ENCODE measurements around the gene CACNG4.
"Not testable (repeated sequence)": the region's sequence is repeated elsewhere in the genome, so short reads cannot be mapped to it uniquely, and the experiment has no call there.

The CACNG4 gene

GRCh38 chr17:67025216-67025792, 60.8 kb downstream of the CACNG4 start:
- no peak overlapping the region for H3K4me3 Mint-ChIP-seq
- H3K36me3 Mint-ChIP-seq = no peaks in the 10 kb centered on the region
- H3K27ac Mint-ChIP-seq = no peak overlapping the region
- H3K27me3 Mint-ChIP-seq = no peaks in the 10 kb centered on the region
- H3K9me3 Mint-ChIP-seq = no peaks in the 10 kb centered on the region
- no peak for ATAC-seq
- no peaks in the 10 kb centered on the region for H3K4me1 Mint-ChIP-seq

GRCh38 chr17:67026341-67026740, 61.8 kb downstream of the CACNG4 start:
- H3K27me3 Mint-ChIP-seq = no peaks in the 10 kb centered on the region
- no peak overlapping the region for H3K27ac Mint-ChIP-seq
- H3K4me3 Mint-ChIP-seq = no peak overlapping the region
- H3K4me1 Mint-ChIP-seq = no peaks in the 10 kb centered on the region
- H3K9me3 Mint-ChIP-seq = no peaks in the 10 kb centered on the region
- H3K36me3 Mint-ChIP-seq = no peaks in the 10 kb centered on the region
- no peak for ATAC-seq

- H3K4me3 Mint-ChIP-seq = no peak overlapping the region
- no peaks in the 10 kb centered on the region for H3K27me3 Mint-ChIP-seq
- no peak for ATAC-seq
- H3K9me3 Mint-ChIP-seq = no peaks in the 10 kb centered on the region
- no peaks in the 10 kb centered on the region for H3K36me3 Mint-ChIP-seq
- H3K27ac Mint-ChIP-seq = no peak overlapping the region
- no peaks in the 10 kb centered on the region for H3K4me1 Mint-ChIP-seq
These were observed 62.6 kb downstream of the CACNG4 start for GRCh38 chr17:67027031-67027628.

GRCh38 chr17:67030641-67031040, 66.1 kb downstream of the CACNG4 start:
- Mint-ChIP-seq H3K4me1 (no peaks in the 10 kb centered on the region), H3K9me3 (peaks cover 4% of the 10 kb centered on the region), H3K27ac (no peak overlapping the region)

GRCh38 chr17:67032382-67032781, 67.9 kb downstream of the CACNG4 start:
- no peak overlapping the region for H3K27ac Mint-ChIP-seq
- H3K4me3 Mint-ChIP-seq = no peak overlapping the region
- H3K9me3 Mint-ChIP-seq = peaks cover 4% of the 10 kb centered on the region
- H3K36me3 Mint-ChIP-seq = no peaks in the 10 kb centered on the region
- no peaks in the 10 kb centered on the region for H3K4me1 Mint-ChIP-seq
- peaks cover 26% of the 10 kb centered on the region for H3K27me3 Mint-ChIP-seq
- ATAC-seq = no peak

More at GRCh38 chr17:67030641-67031040, 66.1 kb downstream of the CACNG4 start:
- Mint-ChIP-seq H3K36me3 (no peaks in the 10 kb centered on the region), H3K27me3 (peaks cover 10% of the 10 kb centered on the region), H3K4me3 (no peak overlapping the region)
- ATAC-seq = no peak

- Mint-ChIP-seq H3K4me1 (no peaks in the 10 kb centered on the region), H3K9me3 (peaks cover 4% of the 10 kb centered on the region)
These were observed 68.5 kb downstream of the CACNG4 start for GRCh38 chr17:67032985-67033384.

GRCh38 chr17:67033613-67034012, 69.1 kb downstream of the CACNG4 start:
- Mint-ChIP-seq H3K4me3 (no peak overlapping the region), H3K27ac (no peak overlapping the region), H3K27me3 (peaks cover 30% of the 10 kb centered on the region), H3K4me1 (no peaks in the 10 kb centered on the region), H3K36me3 (no peaks in the 10 kb centered on the region), H3K9me3 (peaks cover 4% of the 10 kb centered on the region)
- ATAC-seq = no peak

More at GRCh38 chr17:67032985-67033384, 68.5 kb downstream of the CACNG4 start:
- H3K36me3 Mint-ChIP-seq = no peaks in the 10 kb centered on the region
- H3K4me3 Mint-ChIP-seq = no peak overlapping the region
- no peak for ATAC-seq
- H3K27ac Mint-ChIP-seq = no peak overlapping the region
- peaks cover 30% of the 10 kb centered on the region for H3K27me3 Mint-ChIP-seq

- peaks cover 30% of the 10 kb centered on the region for H3K27me3 Mint-ChIP-seq
- no peaks in the 10 kb centered on the region for H3K4me1 Mint-ChIP-seq
- H3K4me3 Mint-ChIP-seq = no peak overlapping the region
- H3K9me3 Mint-ChIP-seq = peaks cover 4% of the 10 kb centered on the region
- H3K36me3 Mint-ChIP-seq = no peaks in the 10 kb centered on the region
- peak overlapping the region; percentile 60 for H3K27ac Mint-ChIP-seq
- ATAC-seq = peak; percentile 74
These were observed 70.9 kb downstream of the CACNG4 start for GRCh38 chr17:67035131-67036083.

GRCh38 chr17:67038861-67039365, 74.4 kb downstream of the CACNG4 start:
- H3K9me3 Mint-ChIP-seq = peaks cover 4% of the 10 kb centered on the region
- H3K36me3 Mint-ChIP-seq = no peaks in the 10 kb centered on the region
- H3K27me3 Mint-ChIP-seq = peaks cover 29% of the 10 kb centered on the region
- no peak overlapping the region for H3K27ac Mint-ChIP-seq
- no peak for ATAC-seq
- H3K4me3 Mint-ChIP-seq = no peak overlapping the region
- H3K4me1 Mint-ChIP-seq = no peaks in the 10 kb centered on the region

- no peak overlapping the region for H3K4me3 Mint-ChIP-seq
- H3K9me3 Mint-ChIP-seq = no peaks in the 10 kb centered on the region
- peaks cover 20% of the 10 kb centered on the region for H3K27me3 Mint-ChIP-seq
- no peaks in the 10 kb centered on the region for H3K4me1 Mint-ChIP-seq
- no peaks in the 10 kb centered on the region for H3K36me3 Mint-ChIP-seq
- H3K27ac Mint-ChIP-seq = no peak overlapping the region
- no peak for ATAC-seq
These were observed 76.1 kb downstream of the CACNG4 start for GRCh38 chr17:67040652-67041051.

GRCh38 chr17:67041119-67041518, 76.6 kb downstream of the CACNG4 start:
- not testable (repeated sequence) for H3K4me1 Mint-ChIP-seq, ATAC-seq, H3K27ac Mint-ChIP-seq, H3K9me3 Mint-ChIP-seq, H3K36me3 Mint-ChIP-seq, H3K4me3 Mint-ChIP-seq
- H3K27me3 Mint-ChIP-seq = peaks cover 20% of the 10 kb centered on the region

GRCh38 chr17:67041531-67041930, 77.0 kb downstream of the CACNG4 start:
- no peak overlapping the region for H3K4me3 Mint-ChIP-seq
- H3K36me3 Mint-ChIP-seq = no peaks in the 10 kb centered on the region

GRCh38 chr17:67041941-67042899, 77.7 kb downstream of the CACNG4 start:
- Mint-ChIP-seq H3K4me3 (no peak overlapping the region), H3K36me3 (no peaks in the 10 kb centered on the region), H3K4me1 (no peaks in the 10 kb centered on the region), H3K9me3 (peaks cover 4% of the 10 kb centered on the region), H3K27me3 (peaks cover 14% of the 10 kb centered on the region), H3K27ac (no peak overlapping the region)
- no peak for ATAC-seq

More at GRCh38 chr17:67041531-67041930, 77.0 kb downstream of the CACNG4 start:
- H3K27ac Mint-ChIP-seq = no peak overlapping the region
- H3K4me1 Mint-ChIP-seq = no peaks in the 10 kb centered on the region
- H3K9me3 Mint-ChIP-seq = no peaks in the 10 kb centered on the region
- ATAC-seq = no peak
- peaks cover 20% of the 10 kb centered on the region for H3K27me3 Mint-ChIP-seq

- ATAC-seq = no peak
These were observed 78.8 kb downstream of the CACNG4 start for GRCh38 chr17:67043283-67043682.

More at GRCh38 chr17:67043283-67043682, 78.8 kb downstream of the CACNG4 start:
- Mint-ChIP-seq H3K27ac (no peak overlapping the region), H3K27me3 (peaks cover 9% of the 10 kb centered on the region), H3K4me1 (no peaks in the 10 kb centered on the region), H3K4me3 (no peak overlapping the region), H3K36me3 (no peaks in the 10 kb centered on the region), H3K9me3 (peaks cover 6% of the 10 kb centered on the region)
